ENCODE data around the gene C10orf143.

The C10orf143 gene

GRCh38 chr10:130110246-130111112 lies at the start of gene C10orf143:
Gene C10orf143, minus strand, starts transcription at chr10:130110830. Its CDS starts 58 bp downstream, at chr10:130110772.
- no peak for DNase-seq (ENCODE audit: insufficient read length, low spot score)
- FAIRE-seq, result no peak

GRCh38 chr10:130159192-130159794 lies 48.7 kb upstream of the C10orf143 start:
- no peak for TF ChIP-seq CTCF (IDR thresholded peaks at IDR 0.05; ENCODE audit: insufficient read depth, missing control alignments)
- FAIRE-seq (no peak), DNase-seq (ENCODE audit: insufficient read length, low spot score) (no peak)

More at GRCh38 chr10:130110246-130111112, at the start of gene C10orf143:
- no peak for TF ChIP-seq CTCF (IDR thresholded peaks at IDR 0.05; ENCODE audit: insufficient read depth, missing control alignments)

GRCh38 chr10:130146042-130146441 lies 35.4 kb upstream of the C10orf143 start:
- DNase-seq (ENCODE audit: insufficient read length, low spot score) (no peak), FAIRE-seq (no peak)
- no peak for TF ChIP-seq CTCF (IDR thresholded peaks at IDR 0.05; ENCODE audit: insufficient read depth, missing control alignments)

GRCh38 chr10:130141878-130142277 lies 31.2 kb upstream of the C10orf143 start:
- DNase-seq (ENCODE audit: insufficient read length, low spot score) (no peak), FAIRE-seq (no peak)

GRCh38 chr10:130141460-130141859 lies 30.8 kb upstream of the C10orf143 start:
- no peak for TF ChIP-seq CTCF (IDR thresholded peaks at IDR 0.05; ENCODE audit: insufficient read depth, missing control alignments)
- DNase-seq (ENCODE audit: insufficient read length, low spot score) (no peak), FAIRE-seq (no peak)

More at GRCh38 chr10:130141878-130142277, 31.2 kb upstream of the C10orf143 start:
- no peak for TF ChIP-seq CTCF (IDR thresholded peaks at IDR 0.05; ENCODE audit: insufficient read depth, missing control alignments)

GRCh38 chr10:130141038-130141437 lies 30.4 kb upstream of the C10orf143 start:
- TF ChIP-seq CTCF (IDR thresholded peaks at IDR 0.05; ENCODE audit: insufficient read depth, missing control alignments), result no peak
- DNase-seq (ENCODE audit: insufficient read length, low spot score), result no peak
- no peak for FAIRE-seq

GRCh38 chr10:130140425-130140824 lies 29.8 kb upstream of the C10orf143 start:
- no peak for DNase-seq (ENCODE audit: insufficient read length, low spot score)
- TF ChIP-seq CTCF (IDR thresholded peaks at IDR 0.05; ENCODE audit: insufficient read depth, missing control alignments), result no peak
- FAIRE-seq, result no peak

All from D721Med (cell line).